HCT116 (cell line): ENCODE data around the gene MIPEP.

Experiments used
- CTCF ChIP-seq, 3 experiments: fragments of 200-600 bp in 1 of 3; sonication (generic) in 1 of 3; IDR thresholded peaks in 2 of 3; conservative IDR thresholded peaks in 1 of 3; 2 replicates each; pipeline ENCODE4 v1.5.1; 2012 to 2017; ENCODE audit warnings: low read depth in 2 of 3, low read length in 2 of 3, antibody characterized with exemption in 1 of 3, borderline replicate concordance in 1 of 3, control low read depth in 1 of 3, mild to moderate bottlenecking in 1 of 3, mixed read lengths in 1 of 3, mixed run types in 1 of 3, moderate library complexity in 1 of 3; ENCODE audit not compliant: insufficient read depth in 1 of 3
- EZH2 ChIP-seq: fragments of 200-600 bp; sonication (generic); IDR thresholded peaks from 2 replicates; pipeline ENCODE4 v1.6.1; 2017; ENCODE audit warnings: antibody characterized with exemption, mixed run types
- POLR2A ChIP-seq: IDR thresholded peaks from 2 replicates; pipeline ENCODE4 v1.7.0; 2011; ENCODE audit warnings: borderline replicate concordance; ENCODE audit not compliant: insufficient read depth, insufficient read length; ENCODE audit errors: extremely low read depth
- POLR2AphosphoS5 ChIP-seq: IDR thresholded peaks from 2 replicates; pipeline ENCODE4 v1.6.1; 2011; ENCODE audit warnings: mild to moderate bottlenecking, low read depth, low read length, moderate library complexity
- RAD21 ChIP-seq: IDR thresholded peaks from 2 replicates; pipeline ENCODE4 v1.6.1; 2012; ENCODE audit warnings: low read depth, mild to moderate bottlenecking
- SP1 ChIP-seq: IDR thresholded peaks from 2 replicates; pipeline ENCODE4 v1.6.1; 2012; ENCODE audit warnings: low read depth
- YY1 ChIP-seq: IDR thresholded peaks from 2 replicates; pipeline ENCODE4 v1.6.1; 2011; ENCODE audit warnings: low read length, low read depth, moderate library complexity, mild to moderate bottlenecking; ENCODE audit not compliant: insufficient replicate concordance; ENCODE audit errors: extremely low read depth

- TF ChIP-seq YY1 (no peak), POLR2AphosphoS5 (no peak), SP1 (no peak), POLR2A (no peak), CTCF (IDR thresholded peaks at IDR 0.05 in 2 of 3, conservative IDR thresholded peaks at IDR 0.05 in 1 of 3; ENCODE audit: borderline replicate concordance in 1 of 3, insufficient read depth in 1 of 3, low read depth in 2 of 3, low read length in 2 of 3) (no peak), RAD21 (no peak), EZH2 (no peak)
Observed at GRCh38 chr13:23909606-23910005, 20.4 kb upstream of the MIPEP start.
